ENCODE results near the gene PAH.

The PAH gene

DNA sequence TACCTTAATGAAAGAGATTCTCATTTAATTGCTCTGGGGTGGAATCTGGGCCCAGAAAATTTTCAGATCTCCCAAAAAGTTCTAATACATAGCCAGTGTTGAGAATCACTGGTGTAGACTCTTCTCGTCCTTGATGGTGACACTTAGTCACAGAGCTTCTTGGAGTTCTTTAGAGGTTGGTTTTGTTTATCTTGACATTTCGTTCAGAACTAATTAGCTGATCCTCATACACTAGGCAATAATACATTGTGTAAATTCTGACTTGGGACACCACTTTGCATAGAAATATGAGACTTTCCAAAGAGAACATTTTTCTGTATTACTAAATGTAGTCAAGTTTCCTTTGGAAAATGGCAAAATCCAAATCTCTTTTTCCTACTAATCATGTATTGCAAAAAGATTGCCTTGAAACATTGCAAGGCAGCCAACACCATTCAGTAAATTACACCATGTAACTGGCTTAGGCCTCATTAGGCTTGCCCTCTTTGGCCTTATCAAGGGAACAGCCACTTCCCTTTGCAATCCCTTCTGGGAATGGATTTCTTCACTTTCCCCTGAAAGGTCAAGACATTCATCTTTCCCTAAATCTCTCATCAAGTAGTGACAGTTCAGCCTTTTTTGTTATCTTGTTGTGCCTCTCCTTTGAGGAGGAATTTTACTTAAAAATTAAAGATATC is 102.2 kb downstream of the PAH start:
- POLR2A ChIA-PET = no interaction called here
- TF ChIP-seq ZNF121 (tag by site-specific recombination; IDR thresholded peaks at IDR 0.05) (no peak), ZNF211 (tag by site-specific recombination; IDR thresholded peaks at IDR 0.05; ENCODE audit: low read depth) (no peak), YY2 (tag by site-specific recombination; IDR thresholded peaks at IDR 0.05) (no peak), ZNF747 (tag by site-specific recombination; IDR thresholded peaks at IDR 0.05) (no peak), ZNF391 (tag by site-specific recombination; IDR thresholded peaks at IDR 0.05; ENCODE audit: borderline replicate concordance, low read depth) (no peak), ZSCAN18 (tag by site-specific recombination; IDR thresholded peaks at IDR 0.05) (no peak), GFI1B (tag by site-specific recombination; IDR thresholded peaks at IDR 0.05) (no peak), ZNF610 (tag by site-specific recombination; IDR thresholded peaks at IDR 0.05; ENCODE audit: borderline replicate concordance) (no peak), MZF1 (tag by site-specific recombination; IDR thresholded peaks at IDR 0.05; ENCODE audit: borderline replicate concordance) (no peak), ZNF707 (tag by site-specific recombination; IDR thresholded peaks at IDR 0.05) (no peak), HOXA7 (CRISPR knock-in tag; IDR thresholded peaks at IDR 0.05; ENCODE audit: borderline replicate concordance) (no peak), SALL2 (tag by site-specific recombination; IDR thresholded peaks at IDR 0.05; ENCODE audit: borderline replicate concordance) (no peak), ZNF791 (tag by site-specific recombination; IDR thresholded peaks at IDR 0.05) (no peak), EGR2 (tag by site-specific recombination; IDR thresholded peaks at IDR 0.05; ENCODE audit: low read depth) (no peak), ZNF404 (tag by site-specific recombination; IDR thresholded peaks at IDR 0.05) (no peak), ZNF513 (tag by site-specific recombination; IDR thresholded peaks at IDR 0.05) (no peak), ZBTB20 (tag by site-specific recombination; IDR thresholded peaks at IDR 0.05) (no peak), ZNF596 (tag by site-specific recombination; IDR thresholded peaks at IDR 0.05) (no peak)
- TF ChIP-seq, protein P1, sequence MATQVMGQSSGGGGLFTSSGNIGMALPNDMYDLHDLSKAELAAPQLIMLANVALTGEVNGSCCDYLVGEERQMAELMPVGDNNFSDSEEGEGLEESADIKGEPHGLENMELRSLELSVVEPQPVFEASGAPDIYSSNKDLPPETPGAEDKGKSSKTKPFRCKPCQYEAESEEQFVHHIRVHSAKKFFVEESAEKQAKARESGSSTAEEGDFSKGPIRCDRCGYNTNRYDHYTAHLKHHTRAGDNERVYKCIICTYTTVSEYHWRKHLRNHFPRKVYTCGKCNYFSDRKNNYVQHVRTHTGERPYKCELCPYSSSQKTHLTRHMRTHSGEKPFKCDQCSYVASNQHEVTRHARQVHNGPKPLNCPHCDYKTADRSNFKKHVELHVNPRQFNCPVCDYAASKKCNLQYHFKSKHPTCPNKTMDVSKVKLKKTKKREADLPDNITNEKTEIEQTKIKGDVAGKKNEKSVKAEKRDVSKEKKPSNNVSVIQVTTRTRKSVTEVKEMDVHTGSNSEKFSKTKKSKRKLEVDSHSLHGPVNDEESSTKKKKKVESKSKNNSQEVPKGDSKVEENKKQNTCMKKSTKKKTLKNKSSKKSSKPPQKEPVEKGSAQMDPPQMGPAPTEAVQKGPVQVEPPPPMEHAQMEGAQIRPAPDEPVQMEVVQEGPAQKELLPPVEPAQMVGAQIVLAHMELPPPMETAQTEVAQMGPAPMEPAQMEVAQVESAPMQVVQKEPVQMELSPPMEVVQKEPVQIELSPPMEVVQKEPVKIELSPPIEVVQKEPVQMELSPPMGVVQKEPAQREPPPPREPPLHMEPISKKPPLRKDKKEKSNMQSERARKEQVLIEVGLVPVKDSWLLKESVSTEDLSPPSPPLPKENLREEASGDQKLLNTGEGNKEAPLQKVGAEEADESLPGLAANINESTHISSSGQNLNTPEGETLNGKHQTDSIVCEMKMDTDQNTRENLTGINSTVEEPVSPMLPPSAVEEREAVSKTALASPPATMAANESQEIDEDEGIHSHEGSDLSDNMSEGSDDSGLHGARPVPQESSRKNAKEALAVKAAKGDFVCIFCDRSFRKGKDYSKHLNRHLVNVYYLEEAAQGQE (tag by site-specific recombination; IDR thresholded peaks at IDR 0.05) = no peak
- TF ChIP-seq, protein P2, sequence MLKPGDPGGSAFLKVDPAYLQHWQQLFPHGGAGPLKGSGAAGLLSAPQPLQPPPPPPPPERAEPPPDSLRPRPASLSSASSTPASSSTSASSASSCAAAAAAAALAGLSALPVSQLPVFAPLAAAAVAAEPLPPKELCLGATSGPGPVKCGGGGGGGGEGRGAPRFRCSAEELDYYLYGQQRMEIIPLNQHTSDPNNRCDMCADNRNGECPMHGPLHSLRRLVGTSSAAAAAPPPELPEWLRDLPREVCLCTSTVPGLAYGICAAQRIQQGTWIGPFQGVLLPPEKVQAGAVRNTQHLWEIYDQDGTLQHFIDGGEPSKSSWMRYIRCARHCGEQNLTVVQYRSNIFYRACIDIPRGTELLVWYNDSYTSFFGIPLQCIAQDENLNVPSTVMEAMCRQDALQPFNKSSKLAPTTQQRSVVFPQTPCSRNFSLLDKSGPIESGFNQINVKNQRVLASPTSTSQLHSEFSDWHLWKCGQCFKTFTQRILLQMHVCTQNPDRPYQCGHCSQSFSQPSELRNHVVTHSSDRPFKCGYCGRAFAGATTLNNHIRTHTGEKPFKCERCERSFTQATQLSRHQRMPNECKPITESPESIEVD (tag by site-specific recombination; IDR thresholded peaks at IDR 0.05) = no peak
- Histone ChIP-seq H3K4me3 (ENCODE audit: low read depth, low read length) (no peak overlapping the region), H3K27ac (ENCODE audit: extremely low read depth, low read depth, low read length) (no peak overlapping the region), H3K9me3 (ENCODE audit: control insufficient read depth, insufficient read depth, low read depth, low read length) (no peaks in the 10 kb centered on the region), H3K36me3 (ENCODE audit: control insufficient read depth in 2 of 2, insufficient read depth in 1 of 2, low read length in 2 of 2) (no peaks in the 10 kb centered on the region), H3K4me1 (ENCODE audit: control insufficient read depth, insufficient read depth, low read length) (no peaks in the 10 kb centered on the region)
- CTCF ChIA-PET = interaction anchor here (0.6 kb wide), 1 partner anchor 872 kb away, joined by 4 read pairs; no protein-coding TSS in a partner anchor
